DOHH2 (cell line): ENCODE measurements around the gene PIAS1.

ENCODE experiments used
- H3F3A ChIP-seq: fragments of 200-600 bp; sonication (generic), shearing (Covaris generic); 2 replicates; pipeline ENCODE4 v1.6.0; 2016; ENCODE audit warnings: antibody characterized with exemption, mild to moderate bottlenecking; ENCODE audit not compliant: control insufficient read depth, insufficient read depth
- H3K27ac ChIP-seq: fragments of 200-600 bp; sonication (generic); 2 replicates; pipeline ENCODE4 v1.5.1; 2014; ENCODE audit warnings: low read depth, mild to moderate bottlenecking, low read length, moderate library complexity
- H3K27me3 ChIP-seq: fragments of 200-600 bp; sonication (generic); 2 replicates; pipeline ENCODE4 v1.6.1; 2014; ENCODE audit warnings: mild to moderate bottlenecking, low read length, mixed read lengths; ENCODE audit not compliant: control insufficient read depth
- H3K36me3 ChIP-seq: fragments of 200-600 bp; sonication (generic); 2 replicates; pipeline ENCODE4 v1.6.1; 2014; ENCODE audit warnings: mild to moderate bottlenecking, low read length, moderate library complexity, mixed read lengths; ENCODE audit not compliant: control insufficient read depth
- H3K4me1 ChIP-seq: fragments of 200-600 bp; sonication (generic); 2 replicates; pipeline ENCODE4 v1.6.1; 2014; ENCODE audit warnings: mild to moderate bottlenecking, low read length, mixed read lengths; ENCODE audit not compliant: control insufficient read depth
- H3K4me2 ChIP-seq: fragments of 200-600 bp; sonication (generic); 2 replicates; pipeline ENCODE4 v1.6.0; 2014; ENCODE audit warnings: mild to moderate bottlenecking, low read length, moderate library complexity
- H3K4me3 ChIP-seq: fragments of 200-600 bp; sonication (generic); 2 replicates; pipeline ENCODE4 v1.5.1; 2014; ENCODE audit warnings: mild to moderate bottlenecking, low read length, mixed read lengths
- H3K79me2 ChIP-seq: fragments of 200-600 bp; sonication (generic); 2 replicates; pipeline ENCODE4 v1.6.1; 2014; ENCODE audit warnings: mild to moderate bottlenecking, low read length, mixed read lengths; ENCODE audit not compliant: control insufficient read depth
- H3K9me2 ChIP-seq: fragments of 200-600 bp; sonication (generic); replicated peaks from 2 replicates; pipeline ENCODE4 v1.6.1; 2014; ENCODE audit warnings: mild to moderate bottlenecking, low read length, mixed read lengths; ENCODE audit not compliant: control insufficient read depth
- H3K9me3 ChIP-seq: fragments of 200-600 bp; sonication (generic); 2 replicates; pipeline ENCODE4 v1.6.1; 2014; ENCODE audit warnings: antibody characterized with exemption, low read length, mixed read lengths; ENCODE audit not compliant: control insufficient read depth, insufficient read depth
- H4K20me1 ChIP-seq: fragments of 200-600 bp; sonication (generic); 2 replicates; pipeline ENCODE4 v1.6.0; 2014; ENCODE audit warnings: low read depth, mild to moderate bottlenecking, antibody characterized with exemption, low read length, moderate library complexity; ENCODE audit not compliant: control insufficient read depth, insufficient read depth
- EZH2phosphoT487 ChIP-seq: fragments of 200-600 bp; sonication (generic); IDR thresholded peaks from 2 replicates; pipeline ENCODE4 v1.6.1; 2017; ENCODE audit warnings: borderline replicate concordance, mild to moderate bottlenecking, antibody characterized with exemption, low read length, moderate library complexity, mixed read lengths
- TF ChIP-seq, protein P1 (sequence below): fragments of 200-600 bp; sonication (generic); IDR thresholded peaks from one replicate; pipeline ENCODE4 v1.5.1; 2014; ENCODE audit warnings: antibody characterized with exemption, mild to moderate bottlenecking, low read depth, low read length; ENCODE audit not compliant: poor library complexity, severe bottlenecking

Gene PIAS1

DNA sequence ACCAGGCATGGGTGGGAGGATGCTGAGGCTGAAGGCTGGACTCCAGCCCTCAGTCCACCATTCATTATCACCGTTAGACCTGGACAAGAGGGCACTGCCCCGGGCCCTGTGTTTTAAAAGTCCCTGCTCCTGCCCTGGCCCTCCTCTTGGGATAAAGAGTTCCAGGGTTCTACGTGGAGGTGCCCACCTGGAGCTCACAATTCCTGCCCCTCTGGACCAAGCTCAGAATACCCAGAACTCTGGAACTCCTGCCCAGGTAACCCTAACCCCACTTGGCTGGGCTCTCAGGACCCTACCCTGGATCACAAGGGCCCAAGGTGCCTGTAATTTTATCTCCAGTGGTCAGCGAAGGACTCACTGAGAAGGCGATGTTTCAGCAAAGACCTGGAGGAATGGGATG is 149.8 kb downstream of the PIAS1 start:
- H3K4me2 ChIP-seq = no peak overlapping the region
- H3K9me2 ChIP-seq = no peaks in the 10 kb centered on the region
- no peak overlapping the region for H3K27ac ChIP-seq
- H3K79me2 ChIP-seq = no peaks in the 10 kb centered on the region
- H3F3A ChIP-seq = no peaks in the 10 kb centered on the region
- H3K36me3 ChIP-seq = no peaks in the 10 kb centered on the region; the same call in 1 of the 2 replicates
- no peak for TF ChIP-seq EZH2phosphoT487
- TF ChIP-seq, protein P1, sequence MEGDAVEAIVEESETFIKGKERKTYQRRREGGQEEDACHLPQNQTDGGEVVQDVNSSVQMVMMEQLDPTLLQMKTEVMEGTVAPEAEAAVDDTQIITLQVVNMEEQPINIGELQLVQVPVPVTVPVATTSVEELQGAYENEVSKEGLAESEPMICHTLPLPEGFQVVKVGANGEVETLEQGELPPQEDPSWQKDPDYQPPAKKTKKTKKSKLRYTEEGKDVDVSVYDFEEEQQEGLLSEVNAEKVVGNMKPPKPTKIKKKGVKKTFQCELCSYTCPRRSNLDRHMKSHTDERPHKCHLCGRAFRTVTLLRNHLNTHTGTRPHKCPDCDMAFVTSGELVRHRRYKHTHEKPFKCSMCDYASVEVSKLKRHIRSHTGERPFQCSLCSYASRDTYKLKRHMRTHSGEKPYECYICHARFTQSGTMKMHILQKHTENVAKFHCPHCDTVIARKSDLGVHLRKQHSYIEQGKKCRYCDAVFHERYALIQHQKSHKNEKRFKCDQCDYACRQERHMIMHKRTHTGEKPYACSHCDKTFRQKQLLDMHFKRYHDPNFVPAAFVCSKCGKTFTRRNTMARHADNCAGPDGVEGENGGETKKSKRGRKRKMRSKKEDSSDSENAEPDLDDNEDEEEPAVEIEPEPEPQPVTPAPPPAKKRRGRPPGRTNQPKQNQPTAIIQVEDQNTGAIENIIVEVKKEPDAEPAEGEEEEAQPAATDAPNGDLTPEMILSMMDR = no peak
- H4K20me1 ChIP-seq = no peaks in the 10 kb centered on the region; the same call in 1 of the 2 replicates
- H3K4me3 ChIP-seq = no peak overlapping the region
- no peaks in the 10 kb centered on the region for H3K9me3 ChIP-seq
- no peaks in the 10 kb centered on the region for H3K27me3 ChIP-seq
- peaks cover 2% of the 10 kb centered on the region; the same call in 1 of the 2 replicates for H3K4me1 ChIP-seq

GRCh38 chr15:68204361-68204760 is 150.2 kb downstream of the PIAS1 start:
- Histone ChIP-seq H4K20me1 (no peaks in the 10 kb centered on the region; the same call in 1 of the 2 replicates), H3F3A (no peaks in the 10 kb centered on the region), H3K9me2 (no peaks in the 10 kb centered on the region), H3K4me1 (peaks cover 6% of the 10 kb centered on the region), H3K36me3 (peaks cover 2% of the 10 kb centered on the region), H3K79me2 (no peaks in the 10 kb centered on the region), H3K27me3 (no peaks in the 10 kb centered on the region), H3K27ac (no peak overlapping the region), H3K4me3 (no peak overlapping the region), H3K9me3 (no peaks in the 10 kb centered on the region), H3K4me2 (no peak overlapping the region)
- no peak for TF ChIP-seq EZH2phosphoT487
- TF ChIP-seq, protein P1 = no peak

- Histone ChIP-seq H4K20me1 (peaks cover 2% of the 10 kb centered on the region; the same call in 1 of the 2 replicates), H3F3A (no peaks in the 10 kb centered on the region), H3K4me3 (no peak within 1 kb of the TSS), H3K36me3 (peaks cover 8% of the 10 kb centered on the region), H3K27ac (no peak within 1 kb of the TSS), H3K4me2 (no peak within 1 kb of the TSS), H3K9me2 (no peaks in the 10 kb centered on the region), H3K27me3 (no peaks in the 10 kb centered on the region), H3K4me1 (peaks cover 12% of the 10 kb centered on the region), H3K9me3 (no peaks in the 10 kb centered on the region), H3K79me2 (no peaks in the 10 kb centered on the region)
- TF ChIP-seq, protein P1 = no peak
- TF ChIP-seq EZH2phosphoT487 = no peak
Measured at GRCh38 chr15:68204776-68205557, 150.9 kb downstream of the PIAS1 start, which contains the start of gene CALML4. Gene CALML4, minus strand, starts transcription at chr15:68205332. Its CDS starts 85 bp downstream, at chr15:68205247.
